ENCODE measurements around the gene CD80. TPM values are rescaled to one million over a fixed set of nuclear protein-coding genes. Genes with fewer than 3 reads are reported as not detected.
A peak's percentile ranks its signal among the peaks of the same experiment; 100 is the strongest.

Gene CD80
- total RNA-seq, 1 donor from 2014 or later = 19.5 TPM

DNA sequence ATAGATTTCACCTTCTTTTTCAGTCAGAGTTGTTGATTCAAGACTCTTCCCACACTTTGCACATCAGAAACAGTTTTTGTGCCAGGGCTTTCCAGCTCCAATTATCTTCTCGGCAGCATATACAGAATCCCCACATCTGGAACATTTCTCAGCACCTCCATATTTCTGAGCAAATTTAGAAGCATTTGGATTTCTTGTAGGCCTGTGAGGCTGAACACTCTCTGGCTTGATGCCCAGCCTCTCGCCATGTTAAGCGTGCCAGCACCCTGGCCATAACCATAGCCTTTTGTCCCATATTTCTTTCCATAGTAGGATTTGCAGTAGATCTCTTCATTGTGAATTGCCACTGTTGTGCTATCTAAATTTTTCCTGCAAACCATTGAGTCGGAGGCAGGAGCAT is 28.3 kb downstream of the CD80 start:
- DNase-seq (ENCODE audit: low spot score) = no peak
- Mint-ChIP-seq H3K4me3 (no peak overlapping the region), H3K9me3 (no peaks in the 10 kb centered on the region), H3K27ac (no peak overlapping the region), H3K4me1 (ENCODE audit: low read depth) (no peaks in the 10 kb centered on the region), H3K27me3 (ENCODE audit: insufficient read depth) (no peaks in the 10 kb centered on the region), H3K36me3 (ENCODE audit: low read depth) (peaks cover 44% of the 10 kb centered on the region)
- intact Hi-C loops (cut with micrococcal nuclease) = no loop called here

DNA sequence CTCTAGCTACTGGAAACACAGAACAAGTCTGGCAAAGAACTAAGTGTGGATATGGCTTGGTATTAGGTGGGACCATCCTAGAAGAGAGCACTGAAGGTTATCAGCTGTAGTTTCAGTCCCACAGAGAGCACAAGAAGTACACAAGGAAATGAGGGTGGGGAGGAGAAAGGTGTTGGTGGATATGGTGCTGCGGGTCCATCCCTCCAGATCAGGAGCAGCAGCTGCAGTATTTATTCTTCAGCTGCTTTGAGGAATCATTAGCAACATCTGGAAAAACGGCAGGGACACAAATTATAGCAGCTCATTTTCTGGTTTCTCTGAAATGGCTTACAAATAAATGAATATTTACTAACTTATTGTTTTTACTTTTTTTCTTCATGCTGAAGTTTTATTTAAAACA is 29.0 kb downstream of the CD80 start:
- intact Hi-C loops (cut with micrococcal nuclease) = no loop called here
- no peaks in the 10 kb centered on the region for H3K27me3 Mint-ChIP-seq (ENCODE audit: insufficient read depth)
- H3K9me3 Mint-ChIP-seq = no peaks in the 10 kb centered on the region
- DNase-seq (ENCODE audit: low spot score) = no peak
- H3K27ac Mint-ChIP-seq = peak overlapping the region; percentile 63
- no peaks in the 10 kb centered on the region for H3K4me1 Mint-ChIP-seq (ENCODE audit: low read depth)
- H3K4me3 Mint-ChIP-seq = no peak overlapping the region
- H3K36me3 Mint-ChIP-seq (ENCODE audit: low read depth) = peaks cover 49% of the 10 kb centered on the region

DNA sequence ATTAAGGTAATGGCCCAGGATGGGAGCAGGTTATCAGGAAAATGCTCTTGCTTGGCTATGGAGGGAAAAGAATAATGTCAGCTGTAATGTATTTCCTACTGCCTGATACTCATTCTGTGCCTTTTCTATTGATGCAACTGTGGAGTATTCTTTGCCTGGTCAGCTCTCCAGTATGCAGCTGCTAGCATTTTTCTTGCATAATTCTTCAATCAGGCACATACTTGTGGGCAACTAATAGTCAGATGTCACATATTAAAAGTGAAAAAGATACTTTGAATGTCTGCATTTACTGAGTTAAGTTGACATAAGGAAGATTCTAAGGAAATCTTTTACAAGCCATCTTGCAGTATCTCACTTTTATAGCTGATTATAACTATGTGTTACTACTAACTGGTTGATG is 29.5 kb downstream of the CD80 start:
- H3K4me1 Mint-ChIP-seq (ENCODE audit: low read depth) = no peaks in the 10 kb centered on the region
- H3K9me3 Mint-ChIP-seq = no peaks in the 10 kb centered on the region
- H3K27ac Mint-ChIP-seq = no peak overlapping the region
- peaks cover 50% of the 10 kb centered on the region for H3K36me3 Mint-ChIP-seq (ENCODE audit: low read depth)
- no peaks in the 10 kb centered on the region for H3K27me3 Mint-ChIP-seq (ENCODE audit: insufficient read depth)
- intact Hi-C loops (cut with micrococcal nuclease) = no loop called here
- DNase-seq (ENCODE audit: low spot score) = no peak
- no peak overlapping the region for H3K4me3 Mint-ChIP-seq

DNA sequence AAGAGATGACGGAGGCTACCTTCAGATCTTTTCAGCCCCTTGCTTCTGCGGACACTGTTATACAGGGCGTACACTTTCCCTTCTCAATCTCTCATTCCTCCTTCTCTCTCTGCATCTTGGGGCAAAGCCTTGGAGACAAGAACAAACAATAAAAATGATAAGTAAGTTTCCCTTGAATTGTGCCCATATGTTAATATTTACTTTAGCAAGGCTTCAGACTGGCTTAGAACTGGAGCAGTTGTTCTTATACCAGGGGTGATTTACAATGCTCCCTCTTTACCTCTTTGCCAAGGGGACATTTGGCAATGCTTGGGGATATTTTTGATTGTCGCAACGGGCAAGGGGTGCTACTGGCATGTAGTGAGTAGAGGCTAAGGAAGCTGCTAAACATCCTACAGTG is 31.7 kb downstream of the CD80 start:
- H3K9me3 Mint-ChIP-seq = no peaks in the 10 kb centered on the region

DNA sequence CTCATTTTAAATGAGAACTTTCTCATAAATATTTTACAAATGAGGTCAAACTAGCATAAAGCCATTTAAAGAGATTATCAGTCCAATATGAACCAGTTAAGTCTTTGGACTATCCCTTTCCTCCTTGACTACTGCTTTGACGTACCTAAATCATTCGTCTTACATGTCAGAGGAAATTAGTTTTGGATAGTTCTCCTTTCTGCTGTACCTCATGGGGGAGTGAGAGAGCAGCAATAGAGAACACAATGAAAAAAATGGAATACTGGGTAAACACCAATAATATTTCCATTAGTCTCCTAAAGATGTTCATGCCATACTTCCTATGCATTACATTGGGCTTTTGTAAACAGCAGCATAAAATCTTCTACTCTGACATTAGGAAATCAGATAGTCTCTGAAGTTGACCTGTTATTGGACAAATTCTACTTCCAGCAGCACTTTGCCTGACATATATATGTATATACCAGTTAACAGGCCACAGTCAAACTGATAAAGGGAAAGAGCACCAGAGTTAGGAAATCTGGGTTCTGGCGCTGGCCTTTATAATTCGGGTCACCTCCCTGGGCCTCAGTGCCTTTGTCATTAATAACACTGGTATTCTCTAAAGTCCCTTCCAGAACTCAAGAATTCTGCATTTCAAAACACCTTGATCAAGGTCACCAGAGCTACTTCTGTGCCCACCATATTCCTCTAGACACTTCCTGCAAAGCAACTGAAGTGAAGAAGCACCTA is 34.3 kb downstream of the CD80 start:
- peaks cover 71% of the 10 kb centered on the region for H3K36me3 Mint-ChIP-seq (ENCODE audit: low read depth)
- no peaks in the 10 kb centered on the region for H3K27me3 Mint-ChIP-seq (ENCODE audit: insufficient read depth)
- H3K4me1 Mint-ChIP-seq (ENCODE audit: low read depth) = peaks cover 16% of the 10 kb centered on the region
- intact Hi-C loops (cut with micrococcal nuclease) = no loop called here
- no peak overlapping the region for H3K4me3 Mint-ChIP-seq
- no peak overlapping the region for H3K27ac Mint-ChIP-seq
- peaks cover 8% of the 10 kb centered on the region for H3K9me3 Mint-ChIP-seq
- no peak for DNase-seq (ENCODE audit: low spot score)

More for the DNA sequence above, 31.7 kb downstream of the CD80 start:
- intact Hi-C loops (cut with micrococcal nuclease) = no loop called here
- H3K27ac Mint-ChIP-seq = no peak overlapping the region
- peaks cover 14% of the 10 kb centered on the region for H3K4me1 Mint-ChIP-seq (ENCODE audit: low read depth)
- H3K4me3 Mint-ChIP-seq = no peak overlapping the region
- peaks cover 62% of the 10 kb centered on the region for H3K36me3 Mint-ChIP-seq (ENCODE audit: low read depth)
- no peaks in the 10 kb centered on the region for H3K27me3 Mint-ChIP-seq (ENCODE audit: insufficient read depth)
- no peak for DNase-seq (ENCODE audit: low spot score)

DNA sequence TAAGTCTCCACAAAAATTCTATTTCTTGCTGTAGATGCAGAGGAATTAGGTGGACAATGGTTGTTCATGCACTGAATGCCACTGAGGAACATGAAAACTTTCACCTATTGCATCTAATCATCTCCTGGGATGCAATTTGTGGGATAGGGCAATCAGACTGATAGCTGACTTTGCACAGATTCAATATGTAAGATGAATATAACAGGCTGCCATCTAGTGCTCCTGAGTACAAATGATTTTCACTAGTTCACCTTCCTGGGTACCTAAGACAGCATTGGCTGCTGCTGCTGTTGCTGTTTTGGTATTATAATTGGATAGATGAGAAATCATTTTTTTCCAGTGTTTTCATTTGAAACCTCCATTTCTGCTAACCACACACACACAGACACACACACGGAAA is 41.4 kb downstream of the CD80 start:
- H3K4me3 Mint-ChIP-seq = no peak overlapping the region
- DNase-seq (ENCODE audit: low spot score) = no peak
- peaks cover 75% of the 10 kb centered on the region for H3K36me3 Mint-ChIP-seq (ENCODE audit: low read depth)
- H3K27ac Mint-ChIP-seq = no peak overlapping the region
- peaks cover 14% of the 10 kb centered on the region for H3K4me1 Mint-ChIP-seq (ENCODE audit: low read depth)
- H3K27me3 Mint-ChIP-seq (ENCODE audit: insufficient read depth) = no peaks in the 10 kb centered on the region
- peaks cover 21% of the 10 kb centered on the region for H3K9me3 Mint-ChIP-seq
- intact Hi-C loops (cut with micrococcal nuclease) = no loop called here

DNA sequence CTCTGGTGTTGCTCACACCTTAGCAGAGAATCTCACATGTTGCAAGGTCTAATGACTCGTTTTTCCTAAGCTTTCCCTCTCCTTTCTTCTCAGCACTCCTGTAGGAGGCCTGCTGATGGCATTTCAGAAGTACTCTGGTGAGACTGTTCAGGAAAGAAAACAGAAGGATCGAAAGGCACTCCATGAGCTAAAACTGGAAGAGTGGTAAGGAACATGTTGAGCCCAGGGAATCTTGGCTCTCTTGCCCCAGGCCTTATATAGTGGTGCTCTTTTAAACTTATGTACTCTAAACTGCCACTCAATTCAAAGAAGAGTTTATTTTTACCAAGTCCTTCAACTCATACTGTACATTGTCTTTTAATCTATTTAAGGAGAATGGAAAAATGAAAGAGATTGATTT is 42.3 kb downstream of the CD80 start:
- no peak for DNase-seq (ENCODE audit: low spot score)
- Mint-ChIP-seq H3K4me1 (ENCODE audit: low read depth) (peaks cover 9% of the 10 kb centered on the region), H3K36me3 (ENCODE audit: low read depth) (peaks cover 72% of the 10 kb centered on the region), H3K27me3 (ENCODE audit: insufficient read depth) (no peaks in the 10 kb centered on the region), H3K9me3 (peaks cover 21% of the 10 kb centered on the region), H3K27ac (no peak overlapping the region), H3K4me3 (no peak overlapping the region)
- intact Hi-C loops (cut with micrococcal nuclease) = no loop called here

DNA sequence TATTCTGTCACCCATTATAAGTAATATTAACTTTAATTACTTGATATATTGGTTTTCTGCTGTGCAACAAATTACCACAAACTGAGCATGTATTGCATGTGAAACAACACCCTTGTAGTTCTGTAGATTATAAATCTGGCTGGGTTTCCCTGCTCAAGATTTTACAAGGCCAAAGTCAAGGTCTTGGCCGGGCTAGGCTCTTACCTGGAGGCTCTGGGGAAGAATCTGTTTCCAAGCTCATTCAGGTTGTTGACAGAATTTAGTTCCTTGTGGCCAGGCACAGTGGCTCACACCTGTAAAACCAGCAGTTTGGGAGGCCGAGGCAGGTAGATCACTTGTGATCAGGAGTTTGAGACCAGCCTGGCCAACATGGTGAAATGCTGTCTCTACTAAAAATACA is 44.8 kb downstream of the CD80 start:
- H3K27me3 Mint-ChIP-seq (ENCODE audit: insufficient read depth) = no peaks in the 10 kb centered on the region
- no peak overlapping the region for H3K4me3 Mint-ChIP-seq
- peaks cover 52% of the 10 kb centered on the region for H3K36me3 Mint-ChIP-seq (ENCODE audit: low read depth)
- intact Hi-C loops (cut with micrococcal nuclease) = no loop called here
- peaks cover 8% of the 10 kb centered on the region for H3K9me3 Mint-ChIP-seq
- no peak overlapping the region for H3K27ac Mint-ChIP-seq
- DNase-seq (ENCODE audit: low spot score) = no peak
- H3K4me1 Mint-ChIP-seq (ENCODE audit: low read depth) = peaks cover 9% of the 10 kb centered on the region

DNA sequence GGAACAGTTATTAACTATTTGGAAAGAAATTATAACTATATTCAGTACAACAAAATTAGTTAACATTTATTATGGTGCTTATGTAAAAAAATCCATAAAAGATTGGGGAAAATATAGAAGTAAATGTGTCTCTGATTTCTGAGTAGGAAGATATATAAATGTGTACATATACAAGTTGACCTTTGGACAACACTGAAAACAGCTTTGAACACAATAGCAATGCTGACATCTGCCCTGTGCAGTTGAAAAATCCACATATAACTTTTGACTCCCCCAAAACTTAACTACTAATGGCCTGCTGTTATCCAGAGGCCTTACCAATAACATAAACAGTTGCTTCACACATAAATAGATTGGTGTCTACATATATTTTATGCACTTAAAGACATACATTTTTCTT is 48.7 kb downstream of the CD80 start:
- DNase-seq (ENCODE audit: low spot score) = no peak
- Mint-ChIP-seq H3K4me3 (no peak overlapping the region), H3K9me3 (no peaks in the 10 kb centered on the region), H3K36me3 (ENCODE audit: low read depth) (peaks cover 45% of the 10 kb centered on the region), H3K27me3 (ENCODE audit: insufficient read depth) (no peaks in the 10 kb centered on the region), H3K4me1 (ENCODE audit: low read depth) (peaks cover 41% of the 10 kb centered on the region), H3K27ac (no peak overlapping the region)
- intact Hi-C loops (cut with micrococcal nuclease) = no loop called here

DNA sequence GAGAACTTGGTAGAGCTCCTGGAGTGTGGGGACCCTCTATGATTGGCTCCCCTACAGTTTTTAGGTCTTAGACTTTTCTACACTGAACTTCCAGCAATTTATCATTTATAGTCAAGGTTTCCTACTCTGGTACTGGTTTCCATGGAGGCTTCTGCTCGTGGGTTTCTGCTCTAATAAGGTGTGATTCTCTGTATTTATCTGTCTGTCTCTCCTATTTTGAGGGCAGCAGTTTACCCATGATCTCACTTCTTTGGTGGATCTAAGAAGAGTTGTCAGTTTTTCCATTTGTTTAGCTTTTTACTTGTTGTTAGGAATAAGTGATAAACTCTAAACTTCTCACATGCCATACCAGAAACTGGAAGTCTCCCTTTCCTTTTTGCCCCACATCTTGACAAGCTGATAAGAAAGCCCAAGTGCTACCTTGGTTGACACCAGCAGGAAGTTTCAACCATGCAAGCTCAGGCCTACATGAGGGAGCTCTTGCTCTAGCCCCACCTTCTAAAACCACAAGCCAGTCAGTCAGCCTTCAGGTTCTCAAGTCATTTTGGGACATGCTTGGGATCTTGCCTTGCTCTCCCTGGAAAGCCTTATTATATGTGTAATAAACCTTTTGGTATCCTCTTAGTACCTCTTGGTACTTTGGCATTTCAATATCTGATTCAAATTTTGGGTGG is 51.1 kb downstream of the CD80 start:
- H3K36me3 Mint-ChIP-seq (ENCODE audit: low read depth) = peaks cover 44% of the 10 kb centered on the region
- H3K4me3 Mint-ChIP-seq = peak overlapping the region; percentile 5

DNA sequence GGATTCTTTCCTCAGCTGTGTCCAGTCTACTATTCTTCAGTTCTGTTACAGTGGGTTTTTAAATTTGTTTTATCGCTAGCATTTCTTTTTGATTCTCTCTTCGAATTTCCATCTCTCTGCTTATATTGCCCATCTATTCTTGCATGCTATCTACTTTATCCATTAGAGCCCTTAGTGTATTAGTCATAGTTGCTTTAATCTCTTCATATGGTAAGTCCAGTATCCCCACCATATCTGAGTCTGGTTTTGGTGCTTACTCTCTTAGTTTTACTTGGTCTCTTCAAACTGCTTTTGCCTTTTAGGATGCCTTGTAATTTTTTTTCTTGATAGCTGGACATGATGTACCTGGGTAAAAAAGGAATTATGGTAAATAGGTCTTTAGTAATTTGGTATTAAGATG is 52.0 kb downstream of the CD80 start:
- Mint-ChIP-seq H3K4me1 (ENCODE audit: low read depth) (peaks cover 39% of the 10 kb centered on the region), H3K27me3 (ENCODE audit: insufficient read depth) (no peaks in the 10 kb centered on the region), H3K4me3 (peak overlapping the region; percentile 77), H3K36me3 (ENCODE audit: low read depth) (peaks cover 39% of the 10 kb centered on the region), H3K27ac (peak overlapping the region; percentile 89), H3K9me3 (no peaks in the 10 kb centered on the region)
- DNase-seq (ENCODE audit: low spot score) = no peak
- intact Hi-C loops (cut with micrococcal nuclease) = loop anchor here (5.0 kb wide), 1 partner anchor 840 kb away; the partner anchor contains the start of gene LRRC58

More for the DNA sequence above, 51.1 kb downstream of the CD80 start:
- H3K27me3 Mint-ChIP-seq (ENCODE audit: insufficient read depth) = no peaks in the 10 kb centered on the region
- H3K4me1 Mint-ChIP-seq (ENCODE audit: low read depth) = peaks cover 39% of the 10 kb centered on the region
- H3K27ac Mint-ChIP-seq = peak overlapping the region; percentile 89
- peak; percentile 31 for DNase-seq (ENCODE audit: low spot score)
- H3K9me3 Mint-ChIP-seq = no peaks in the 10 kb centered on the region
- intact Hi-C loops (cut with micrococcal nuclease) = loop anchor here (1.0 to 5.0 kb wide), 8 partner anchors 10 to 839 kb away; partner anchors contain the start of genes ARHGAP31, CD80, COX17 and LRRC58

DNA sequence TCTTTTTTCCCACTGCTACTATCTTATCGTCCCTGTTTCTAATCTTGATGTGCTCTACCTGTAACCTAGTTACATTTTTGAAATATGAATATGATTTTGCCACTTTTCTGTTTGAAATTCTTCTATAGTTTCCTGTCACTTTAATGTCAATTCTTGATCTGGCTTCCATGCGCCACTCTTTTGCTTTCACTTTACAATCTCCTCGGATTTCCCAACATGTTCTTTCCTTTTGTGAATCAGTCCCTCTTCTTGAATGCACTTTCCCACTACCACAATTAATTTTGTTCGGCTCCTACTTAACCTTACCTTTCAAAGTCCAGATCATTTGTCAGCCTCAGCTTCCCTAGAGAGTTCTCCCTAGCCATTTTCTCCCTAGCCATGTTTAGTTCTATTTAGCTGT is 52.8 kb downstream of the CD80 start:
- H3K27me3 Mint-ChIP-seq (ENCODE audit: insufficient read depth) = no peaks in the 10 kb centered on the region
- peak overlapping the region; percentile 89 for H3K27ac Mint-ChIP-seq
- peak overlapping the region; percentile 77 for H3K4me3 Mint-ChIP-seq
- intact Hi-C loops (cut with micrococcal nuclease) = loop anchor here (5.0 kb wide), 1 partner anchor 841 kb away; the partner anchor contains the start of gene LRRC58
- no peaks in the 10 kb centered on the region for H3K9me3 Mint-ChIP-seq
- no peak for DNase-seq (ENCODE audit: low spot score)
- peaks cover 41% of the 10 kb centered on the region for H3K36me3 Mint-ChIP-seq (ENCODE audit: low read depth)
- H3K4me1 Mint-ChIP-seq (ENCODE audit: low read depth) = peaks cover 42% of the 10 kb centered on the region

DNA sequence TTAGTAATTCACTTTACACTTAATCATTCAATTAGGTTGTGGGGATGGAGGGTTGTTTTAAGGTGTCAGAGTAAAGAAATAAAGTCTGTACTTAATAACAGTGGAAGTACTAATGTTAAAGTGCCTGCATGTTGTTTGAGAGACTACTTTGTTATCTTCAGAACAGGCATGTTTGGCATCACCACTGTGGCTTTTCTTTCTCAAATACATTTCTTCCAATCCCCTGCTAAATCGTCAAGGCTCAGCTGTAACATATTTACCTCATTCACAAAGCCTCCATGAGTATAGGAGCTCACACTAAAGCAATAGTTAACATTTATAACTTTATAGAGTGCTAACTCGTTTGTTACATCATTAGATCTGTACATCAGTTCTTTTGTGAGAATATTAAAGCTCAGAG is 58.5 kb downstream of the CD80 start:
- no peak for DNase-seq (ENCODE audit: low spot score)
- no peaks in the 10 kb centered on the region for H3K9me3 Mint-ChIP-seq
- peak overlapping the region; percentile 100 for H3K4me3 Mint-ChIP-seq
- H3K36me3 Mint-ChIP-seq (ENCODE audit: low read depth) = peaks cover 27% of the 10 kb centered on the region
- H3K4me1 Mint-ChIP-seq (ENCODE audit: low read depth) = peaks cover 42% of the 10 kb centered on the region
- H3K27ac Mint-ChIP-seq = peak overlapping the region; percentile 13
- intact Hi-C loops (cut with micrococcal nuclease) = no loop called here
- no peaks in the 10 kb centered on the region for H3K27me3 Mint-ChIP-seq (ENCODE audit: insufficient read depth)
